ENCODE data around the gene ZNF92. TPM values are rescaled to one million over a fixed set of nuclear protein-coding genes. Genes with fewer than 3 reads are reported as not detected.
A peak's percentile ranks its signal among the peaks of the same experiment; 100 is the strongest.

Gene ZNF92
- polyA plus RNA-seq (2012; rRNA removed), result 1.6 and 2.2 TPM in 2 replicates
- 2.5 and 2.8 TPM in 2 replicates for polyA plus RNA-seq (2012; cell fraction: cytosol; rRNA removed)
- polyA plus RNA-seq (2012; cell fraction: nucleus; rRNA removed), result 1.6 and 4.8 TPM in 2 replicates

GRCh38 chr7:65373608-65374351, at the start of gene ZNF92:
Gene ZNF92 (plus strand): TSS chr7:65373855. CDS start chr7:65373998, 143 bp downstream.
- Histone ChIP-seq H4K20me1 (ENCODE audit: insufficient read depth) (peaks cover 8% of the 10 kb centered on the region), H3K79me2 (ENCODE audit: insufficient read depth) (peaks cover 49% of the 10 kb centered on the region), H3F3A (replicated peaks; ENCODE audit: insufficient read depth) (no peaks in the 10 kb centered on the region), H3K4me2 (peak within 1 kb of the TSS; percentile 88), H3K9ac (peak within 1 kb of the TSS; percentile 93), H3K27me3 (ENCODE audit: insufficient read depth) (no peaks in the 10 kb centered on the region), H3K27ac (ENCODE audit: low read depth in 2 of 2, low read length in 1 of 2) (peak within 1 kb of the TSS; percentile 89 to 92), H2AFZ (ENCODE audit: low read depth) (peak within 1 kb of the TSS; percentile 96), H3K4me3 (ENCODE audit: low read depth in 2 of 2, low read length in 1 of 2) (peak within 1 kb of the TSS; percentile 85 to 97), H3K36me3 (replicated peaks in 1 of 2; ENCODE audit: control insufficient read depth in 1 of 2, insufficient read depth in 2 of 2, low read length in 1 of 2) (peaks cover 0 to 16% of the 10 kb centered on the region in 2 experiments), H3K9me3 (no peaks in the 10 kb centered on the region), H3K4me1 (ENCODE audit: control insufficient read depth in 1 of 2, insufficient read depth in 2 of 2, low read depth in 1 of 2, low read length in 1 of 2) (peaks cover 7 to 10% of the 10 kb centered on the region in 2 experiments), H3K9me2 (no peaks in the 10 kb centered on the region)
- ChIA-PET CTCF (interaction anchor here (0.7 to 2.8 kb wide), 4 partner anchors 9 to 36 kb away, joined by 3 to 13 read pairs (median 3); no protein-coding TSS in a partner anchor), POLR2A (interaction anchor here (0.6 to 1.4 kb wide), 7 partner anchors 9 to 607 kb away, joined by 3 to 9 read pairs (median 3); partner anchors contain the start of gene ERV3-1)
- under 1% methylated on average over 28 of the region's 44 CpGs for WGBS (ENCODE audit: low lambda C conversion rate)
- DNase-seq, result peak; percentile 95
- peak; percentile 86 for TF ChIP-seq MAX (IDR thresholded peaks at IDR 0.05; ENCODE audit: low read depth)
- peak; percentile 59 for TF ChIP-seq GATA2 (CRISPR knock-in tag; IDR thresholded peaks at IDR 0.05)
- TF ChIP-seq PBX3 (IDR thresholded peaks at IDR 0.05), result peak; percentile 99
- TF ChIP-seq RAD21 (IDR thresholded peaks at IDR 0.05; ENCODE audit: low read length), result 0 out of 2 replicates have a peak, but pooled peaks have one; percentile 6
- 0 out of 2 replicates have a peak, but pooled peaks have one; percentile 33 for TF ChIP-seq RCOR1 (IDR thresholded peaks at IDR 0.05; ENCODE audit: low read length)
- TF ChIP-seq POLR2AphosphoS5 (IDR thresholded peaks at IDR 0.05; ENCODE audit: low read depth, low read length), result peak; percentile 99
- TF ChIP-seq RXRA (IDR thresholded peaks at IDR 0.05; ENCODE audit: borderline replicate concordance, low read depth), result no peak
- TF ChIP-seq ELF1 (IDR thresholded peaks at IDR 0.05), result peak; percentile 95
- TF ChIP-seq MXI1 (IDR thresholded peaks at IDR 0.05; ENCODE audit: low read depth, low read length), result peak; percentile 99
- no peak for TF ChIP-seq SMC3 (IDR thresholded peaks at IDR 0.05; ENCODE audit: low read depth, low read length)
- TF ChIP-seq NRF1 (IDR thresholded peaks at IDR 0.05; ENCODE audit: low read depth, low read length), result no peak
- TF ChIP-seq USF1 (IDR thresholded peaks at IDR 0.05; ENCODE audit: borderline replicate concordance, low read depth), result peak; percentile 49; the same call in 1 of the 2 replicates
- TF ChIP-seq RFX5 (IDR thresholded peaks at IDR 0.05; ENCODE audit: low read length), result peak; percentile 85
- TF ChIP-seq CHD2 (IDR thresholded peaks at IDR 0.05; ENCODE audit: low read length, partially characterized antibody), result peak; percentile 87
- no peak for TF ChIP-seq MEF2A (IDR thresholded peaks at IDR 0.05; ENCODE audit: borderline replicate concordance, low read depth)
- peak; percentile 84 for TF ChIP-seq YY1 (IDR thresholded peaks at IDR 0.05; ENCODE audit: low read depth)
- no peak for TF ChIP-seq EP300 (IDR thresholded peaks at IDR 0.05; ENCODE audit: borderline replicate concordance in 1 of 2, low read depth in 1 of 2, low read length in 1 of 2)
- TF ChIP-seq NFIC (IDR thresholded peaks at IDR 0.05; ENCODE audit: borderline replicate concordance), result 0 out of 2 replicates have a peak, but pooled peaks have one; percentile 19
- TF ChIP-seq GABPA (IDR thresholded peaks at IDR 0.05; ENCODE audit: low read depth), result peak; percentile 51; the same call in 1 of the 2 replicates
- TF ChIP-seq FOXJ3 (CRISPR knock-in tag; IDR thresholded peaks at IDR 0.05), result no peak
- TF ChIP-seq REST (IDR thresholded peaks at IDR 0.05; ENCODE audit: low read depth, low read length), result no peak
- TF ChIP-seq IRF3 (IDR thresholded peaks at IDR 0.05; ENCODE audit: low read depth, low read length), result peak; percentile 81
- TF ChIP-seq FOXM1 (IDR thresholded peaks at IDR 0.05; ENCODE audit: low read depth), result no peak
- TF ChIP-seq EZH2phosphoT487 (IDR thresholded peaks at IDR 0.05; ENCODE audit: borderline replicate concordance, low read depth), result no peak
- TF ChIP-seq SIN3A (IDR thresholded peaks at IDR 0.05; ENCODE audit: borderline replicate concordance, low read depth, low read length), result peak; percentile 98
